Fibroblast of pulmonary artery (primary cell): Measurements from ENCODE around the gene JAK3.
A peak's percentile ranks its signal among the peaks of the same experiment; 100 is the strongest.

Experiments
- DNase-seq: peaks from one replicate; pipeline ENCODE4 v3.0.0-alpha.2; 2010; ENCODE audit warnings: low read depth
- H3K4me3 ChIP-seq: replicated peaks from 2 replicates; pipeline ENCODE4 v1.5.1; 2011; ENCODE audit warnings: low read depth, mild to moderate bottlenecking, control low read depth, low read length, moderate library complexity
- TF ChIP-seq, protein P1 (sequence below): IDR thresholded peaks from 2 replicates; pipeline ENCODE4 v1.5.1; 2011; ENCODE audit warnings: mild to moderate bottlenecking, control low read depth, low read length, inconsistent platforms; ENCODE audit errors: missing control alignments

Gene JAK3

DNA sequence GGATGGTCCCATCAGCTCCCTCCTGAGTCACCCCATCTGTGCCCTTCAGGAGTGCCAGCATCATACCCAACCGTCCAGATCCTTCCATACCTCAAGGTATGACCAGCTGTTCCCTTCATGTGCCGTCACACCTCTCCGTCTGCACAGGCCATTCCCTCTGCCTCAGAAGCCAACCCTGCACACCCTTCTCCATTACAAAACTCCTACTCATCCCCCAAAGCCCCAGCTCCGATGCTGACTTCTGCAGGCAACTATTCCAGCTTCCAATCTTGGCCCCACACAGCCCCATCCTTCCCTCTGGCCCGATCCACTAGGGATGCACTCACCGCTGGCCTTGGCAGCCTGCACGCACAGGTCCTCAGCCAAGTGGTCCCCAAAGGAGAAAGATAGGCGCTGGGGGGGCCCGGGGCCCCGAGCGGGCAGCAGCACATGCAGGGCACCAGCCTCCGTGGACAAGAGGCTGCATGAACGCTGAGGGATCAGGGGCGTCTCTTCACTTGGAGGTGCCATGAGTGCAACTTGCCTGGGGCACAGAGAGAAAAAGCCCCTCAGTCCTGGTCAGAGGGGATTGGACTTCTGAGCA, 3.8 kb downstream of the JAK3 start:
- TF ChIP-seq, protein P1, sequence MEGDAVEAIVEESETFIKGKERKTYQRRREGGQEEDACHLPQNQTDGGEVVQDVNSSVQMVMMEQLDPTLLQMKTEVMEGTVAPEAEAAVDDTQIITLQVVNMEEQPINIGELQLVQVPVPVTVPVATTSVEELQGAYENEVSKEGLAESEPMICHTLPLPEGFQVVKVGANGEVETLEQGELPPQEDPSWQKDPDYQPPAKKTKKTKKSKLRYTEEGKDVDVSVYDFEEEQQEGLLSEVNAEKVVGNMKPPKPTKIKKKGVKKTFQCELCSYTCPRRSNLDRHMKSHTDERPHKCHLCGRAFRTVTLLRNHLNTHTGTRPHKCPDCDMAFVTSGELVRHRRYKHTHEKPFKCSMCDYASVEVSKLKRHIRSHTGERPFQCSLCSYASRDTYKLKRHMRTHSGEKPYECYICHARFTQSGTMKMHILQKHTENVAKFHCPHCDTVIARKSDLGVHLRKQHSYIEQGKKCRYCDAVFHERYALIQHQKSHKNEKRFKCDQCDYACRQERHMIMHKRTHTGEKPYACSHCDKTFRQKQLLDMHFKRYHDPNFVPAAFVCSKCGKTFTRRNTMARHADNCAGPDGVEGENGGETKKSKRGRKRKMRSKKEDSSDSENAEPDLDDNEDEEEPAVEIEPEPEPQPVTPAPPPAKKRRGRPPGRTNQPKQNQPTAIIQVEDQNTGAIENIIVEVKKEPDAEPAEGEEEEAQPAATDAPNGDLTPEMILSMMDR: no peak
- H3K4me3 ChIP-seq: no peak overlapping the region

GRCh38 chr19:17843292-17843827, 4.4 kb downstream of the JAK3 start:
- TF ChIP-seq, protein P1: no peak
- no peak for DNase-seq
- no peak overlapping the region for H3K4me3 ChIP-seq

More for the DNA sequence above, 3.8 kb downstream of the JAK3 start:
- no peak for DNase-seq

- peak overlapping the region; percentile 38 for H3K4me3 ChIP-seq
- TF ChIP-seq, protein P1: no peak
- no peak for DNase-seq
Observed at GRCh38 chr19:17842663-17843291, 5.0 kb downstream of the JAK3 start.

DNA sequence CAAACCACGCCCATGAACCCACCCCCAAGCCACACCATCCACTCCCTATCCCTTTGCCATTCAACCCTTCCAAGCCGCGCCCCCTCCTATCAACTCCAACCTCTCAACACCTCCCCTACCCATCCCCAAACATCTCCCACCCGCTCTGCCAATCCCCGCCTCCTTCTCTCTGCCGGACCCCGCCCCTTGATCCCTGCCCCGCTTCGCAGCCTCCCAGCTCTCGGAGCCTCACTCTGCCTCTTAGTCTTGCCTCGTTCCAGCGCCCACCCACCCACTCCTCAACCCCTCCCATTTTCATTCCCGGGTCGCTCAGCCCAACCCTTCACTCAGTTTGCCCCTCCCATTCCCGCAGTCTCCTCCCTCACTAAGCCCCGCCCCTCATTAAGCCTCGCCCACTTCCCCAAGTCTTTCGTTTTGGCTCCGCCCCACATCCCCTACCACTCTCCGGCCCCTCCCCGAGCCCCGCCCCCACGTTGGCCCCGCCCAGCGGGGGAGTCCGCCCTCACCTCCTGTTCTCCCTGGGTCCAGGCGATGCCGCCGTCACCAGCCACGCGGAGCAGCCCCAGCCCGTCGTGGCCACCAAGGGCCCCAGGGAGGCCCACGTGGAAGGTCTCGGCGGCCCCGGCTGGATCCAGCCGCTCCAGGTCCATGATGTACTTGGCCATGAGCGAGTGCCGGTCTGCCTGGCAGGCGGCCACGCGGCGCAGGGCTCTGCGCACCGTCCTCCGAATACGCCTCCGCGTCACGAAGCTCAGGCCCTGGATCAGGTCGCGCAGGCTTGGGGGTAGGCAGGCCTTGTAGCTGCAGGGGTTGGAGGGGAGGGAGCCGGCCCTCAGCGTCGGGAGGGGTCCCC, 5.7 kb downstream of the JAK3 start:
- H3K4me3 ChIP-seq: peak overlapping the region; percentile 39
- DNase-seq: peak; percentile 89
- TF ChIP-seq, protein P1: no peak

GRCh38 chr19:17841371-17841809, 6.4 kb downstream of the JAK3 start:
- DNase-seq: no peak
- peak overlapping the region; percentile 39 for H3K4me3 ChIP-seq
- TF ChIP-seq, protein P1: no peak

DNA sequence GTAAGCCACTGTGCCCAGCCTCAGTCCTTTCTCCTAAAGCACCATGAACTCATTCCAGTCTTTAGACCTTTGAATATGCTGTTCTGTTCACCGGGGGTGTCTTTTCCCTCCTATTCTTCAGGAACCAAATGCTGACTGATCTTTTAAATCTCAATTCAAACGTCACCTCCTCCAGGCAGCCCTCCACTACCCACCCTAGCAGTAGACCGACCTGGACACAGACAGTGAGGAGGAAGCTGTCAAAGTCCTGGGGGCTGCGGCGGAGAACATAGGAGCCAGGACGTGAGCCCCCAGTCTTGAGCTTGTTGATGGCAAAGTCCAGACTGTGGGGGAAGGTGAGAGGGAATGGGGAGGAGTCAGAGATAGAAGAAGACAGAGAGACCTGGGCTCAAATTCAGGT, 7.8 kb downstream of the JAK3 start:
- DNase-seq: no peak
- TF ChIP-seq, protein P1: no peak
- H3K4me3 ChIP-seq: no peak overlapping the region
